Activated CD8-positive, alpha-beta T cell treated with anti-CD3 and anti-CD28 coated beads for 36 hours (primary cell): Measurements from ENCODE around the gene CLCNKA. TPM values are rescaled to one million over a fixed set of nuclear protein-coding genes. Genes with fewer than 3 reads are reported as not detected.
A peak's percentile ranks its signal among the peaks of the same experiment; 100 is the strongest.
"Not testable (repeated sequence)": the region's sequence is repeated elsewhere in the genome, so short reads cannot be mapped to it uniquely, and the experiment has no call there.

Experiments used
- ATAC-seq: fragments of 200-7000 bp; cut with Tn5 transposase; one replicate; pipeline ENCODE4 v1.10.0; 2021; ENCODE audit warnings: mild to moderate bottlenecking, moderate library complexity
- CTCF ChIA-PET: fragments of 350-600 bp; sonication (Branson Sonifier 250); formaldehyde crosslinking; loops from one replicate; lab custom pipeline; 2021; ENCODE audit warnings: antibody characterized with exemption; lab: Charles Lee
- POLR2A ChIA-PET: fragments of 350-600 bp; sonication (Branson Sonifier 250); formaldehyde crosslinking; loops from one replicate; lab custom pipeline; 2021; ENCODE audit warnings: antibody characterized with exemption; lab: Charles Lee
- DNase-seq: peaks from one replicate; pipeline ENCODE4 v3.0.0-alpha.2; 2020
- H3K27ac Mint-ChIP-seq: one replicate; pipeline ENCODE4 v1.8.0; 2021; ENCODE audit warnings: mild to moderate bottlenecking, mixed read lengths
- H3K27me3 Mint-ChIP-seq: one replicate; pipeline ENCODE4 v1.8.0; 2021; ENCODE audit warnings: mixed read lengths
- H3K36me3 Mint-ChIP-seq: one replicate; pipeline ENCODE4 v1.8.0; 2021; ENCODE audit warnings: low read depth, mixed read lengths
- H3K4me1 Mint-ChIP-seq: one replicate; pipeline ENCODE4 v1.8.0; 2021; ENCODE audit warnings: low read depth, mixed read lengths
- H3K4me3 Mint-ChIP-seq: one replicate; pipeline ENCODE4 v1.8.0; 2021; ENCODE audit warnings: mild to moderate bottlenecking, moderate library complexity, mixed read lengths
- H3K9me3 Mint-ChIP-seq: one replicate; pipeline ENCODE4 v1.8.0; 2021; ENCODE audit warnings: mixed read lengths
- intact Hi-C: fragments of 100-400 bp; cut with micrococcal nuclease; formaldehyde crosslinking; loops from one replicate; pipeline ENCODE4 v1.10.0; 2022
- total RNA-seq, 2 experiments: library from RNA; stranded (reverse); gene quantifications; one replicate each; pipeline ENCODE4 v1.2.3, GENCODE V29; 2021
- TF ChIP-seq, protein P1 (sequence below): fragments of 200-600 bp; IDR thresholded peaks from one replicate; pipeline ENCODE4 v1.8.0; 2022; ENCODE audit warnings: antibody characterized with exemption, mild to moderate bottlenecking

CLCNKA gene
- total RNA-seq, 2 experiments from 2014 or later = not detected

DNA sequence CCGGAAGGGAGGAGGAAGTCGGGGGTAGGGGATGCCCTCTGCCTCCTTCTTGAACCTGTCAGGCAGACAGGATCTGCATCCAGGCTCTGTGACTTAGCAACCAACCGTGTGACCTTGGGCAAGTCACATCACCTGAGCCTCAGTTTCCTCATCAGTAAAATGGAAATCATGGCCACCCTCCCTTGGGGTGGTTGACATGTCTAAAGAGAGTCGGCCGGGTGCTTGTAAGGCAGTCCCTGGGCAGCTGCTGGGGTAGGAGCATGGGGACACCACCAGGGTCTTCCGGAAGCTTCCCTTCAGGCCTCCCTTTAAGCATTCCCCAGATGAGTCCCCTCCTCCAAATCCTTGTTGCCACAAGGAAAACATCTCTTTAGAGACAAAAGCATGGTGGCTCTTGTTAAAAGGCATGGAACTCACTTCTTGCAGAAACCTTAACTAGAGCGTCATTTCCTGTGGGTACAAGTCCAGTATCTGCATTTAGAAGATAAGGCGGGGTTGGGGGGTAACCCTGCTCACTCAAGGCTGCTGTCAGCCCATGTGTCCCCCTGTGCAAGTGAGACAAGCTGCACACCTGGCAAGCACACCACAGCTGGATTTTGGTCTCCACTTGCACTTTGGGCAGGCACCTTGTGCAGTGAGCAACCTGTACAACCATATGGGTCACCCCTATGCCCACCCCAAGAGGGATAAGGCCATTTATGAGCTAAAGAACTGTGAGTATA lies 32.1 kb downstream of the CLCNKA start:
- intact Hi-C loops = loop anchor here (10.0 kb wide), 1 partner anchor 249 kb away; the partner anchor contains the start of gene UQCRHL
- no peaks in the 10 kb centered on the region for H3K9me3 Mint-ChIP-seq
- ATAC-seq (no peak), DNase-seq (no peak)
- TF ChIP-seq, protein P1, sequence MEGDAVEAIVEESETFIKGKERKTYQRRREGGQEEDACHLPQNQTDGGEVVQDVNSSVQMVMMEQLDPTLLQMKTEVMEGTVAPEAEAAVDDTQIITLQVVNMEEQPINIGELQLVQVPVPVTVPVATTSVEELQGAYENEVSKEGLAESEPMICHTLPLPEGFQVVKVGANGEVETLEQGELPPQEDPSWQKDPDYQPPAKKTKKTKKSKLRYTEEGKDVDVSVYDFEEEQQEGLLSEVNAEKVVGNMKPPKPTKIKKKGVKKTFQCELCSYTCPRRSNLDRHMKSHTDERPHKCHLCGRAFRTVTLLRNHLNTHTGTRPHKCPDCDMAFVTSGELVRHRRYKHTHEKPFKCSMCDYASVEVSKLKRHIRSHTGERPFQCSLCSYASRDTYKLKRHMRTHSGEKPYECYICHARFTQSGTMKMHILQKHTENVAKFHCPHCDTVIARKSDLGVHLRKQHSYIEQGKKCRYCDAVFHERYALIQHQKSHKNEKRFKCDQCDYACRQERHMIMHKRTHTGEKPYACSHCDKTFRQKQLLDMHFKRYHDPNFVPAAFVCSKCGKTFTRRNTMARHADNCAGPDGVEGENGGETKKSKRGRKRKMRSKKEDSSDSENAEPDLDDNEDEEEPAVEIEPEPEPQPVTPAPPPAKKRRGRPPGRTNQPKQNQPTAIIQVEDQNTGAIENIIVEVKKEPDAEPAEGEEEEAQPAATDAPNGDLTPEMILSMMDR = no peak
- no peak overlapping the region for H3K4me3 Mint-ChIP-seq
- ChIA-PET POLR2A (no interaction called here), CTCF (interaction anchor here (1.3 to 4.5 kb wide), 4 partner anchors 44 to 262 kb away, joined by 3 to 29 read pairs (median 9); no protein-coding TSS in a partner anchor)
- peaks cover 2% of the 10 kb centered on the region for H3K4me1 Mint-ChIP-seq
- peaks cover 9% of the 10 kb centered on the region for H3K27me3 Mint-ChIP-seq
- H3K36me3 Mint-ChIP-seq = no peaks in the 10 kb centered on the region
- H3K27ac Mint-ChIP-seq = no peak overlapping the region

DNA sequence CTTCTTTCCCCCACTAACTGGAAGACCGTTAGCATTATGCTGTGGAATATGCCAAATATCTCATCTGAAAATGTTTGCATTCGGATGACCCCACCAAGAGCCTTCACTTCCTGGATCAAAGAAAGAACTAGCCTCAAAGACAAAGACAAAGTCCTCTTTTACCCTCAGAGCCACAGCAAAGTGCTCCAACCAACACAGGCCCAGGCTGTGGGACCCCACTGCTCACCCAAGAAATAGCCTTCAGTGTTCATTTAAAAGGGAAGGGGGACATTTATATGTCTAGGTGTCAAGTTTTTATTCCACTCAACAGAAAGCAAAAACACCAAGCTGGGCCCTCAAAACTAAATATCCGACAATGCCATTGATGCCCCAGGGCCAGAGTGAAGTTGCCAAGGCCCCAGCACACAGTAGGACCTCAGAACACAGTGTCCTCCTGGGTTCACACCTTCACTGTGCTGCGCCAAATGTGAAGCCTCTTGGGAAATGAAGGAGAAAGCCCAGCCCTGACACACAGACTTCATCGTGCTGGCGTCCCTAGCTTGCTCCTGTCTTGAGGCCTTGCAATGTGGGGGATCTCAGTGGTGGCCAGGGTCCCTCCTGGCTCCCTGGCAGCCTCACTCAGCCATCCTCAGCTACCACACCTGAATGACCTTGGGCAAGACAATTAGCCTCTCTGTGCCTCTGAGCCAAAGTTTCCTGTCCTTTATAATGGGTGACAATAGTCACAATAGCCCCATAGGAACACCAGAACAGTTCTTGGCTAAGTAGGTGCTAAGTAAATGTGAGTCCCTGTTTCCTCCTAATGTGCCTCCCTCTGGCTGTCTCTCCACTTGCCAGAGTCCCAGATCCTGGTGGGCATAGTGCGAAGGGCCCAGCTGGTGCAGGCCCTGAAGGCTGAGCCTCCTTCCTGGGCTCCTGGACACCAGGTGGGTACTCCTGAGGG lies 33.0 kb downstream of the CLCNKA start:
- POLR2A ChIA-PET = no interaction called here
- CTCF ChIA-PET = interaction anchor here (0.5 to 4.5 kb wide), 13 partner anchors 8 to 266 kb away, joined by 3 to 29 read pairs (median 4); partner anchors contain the start of gene FAM131C
- Mint-ChIP-seq H3K9me3 (no peaks in the 10 kb centered on the region), H3K27ac (no peak overlapping the region), H3K4me3 (no peak overlapping the region), H3K27me3 (peaks cover 4% of the 10 kb centered on the region), H3K36me3 (no peaks in the 10 kb centered on the region), H3K4me1 (peaks cover 2% of the 10 kb centered on the region)
- intact Hi-C loops = loop anchor here (5.0 to 10.0 kb wide), 2 partner anchors 48 to 250 kb away; partner anchors contain the start of gene UQCRHL
- DNase-seq (no peak), ATAC-seq (no peak)
- TF ChIP-seq, protein P1 = no peak

DNA sequence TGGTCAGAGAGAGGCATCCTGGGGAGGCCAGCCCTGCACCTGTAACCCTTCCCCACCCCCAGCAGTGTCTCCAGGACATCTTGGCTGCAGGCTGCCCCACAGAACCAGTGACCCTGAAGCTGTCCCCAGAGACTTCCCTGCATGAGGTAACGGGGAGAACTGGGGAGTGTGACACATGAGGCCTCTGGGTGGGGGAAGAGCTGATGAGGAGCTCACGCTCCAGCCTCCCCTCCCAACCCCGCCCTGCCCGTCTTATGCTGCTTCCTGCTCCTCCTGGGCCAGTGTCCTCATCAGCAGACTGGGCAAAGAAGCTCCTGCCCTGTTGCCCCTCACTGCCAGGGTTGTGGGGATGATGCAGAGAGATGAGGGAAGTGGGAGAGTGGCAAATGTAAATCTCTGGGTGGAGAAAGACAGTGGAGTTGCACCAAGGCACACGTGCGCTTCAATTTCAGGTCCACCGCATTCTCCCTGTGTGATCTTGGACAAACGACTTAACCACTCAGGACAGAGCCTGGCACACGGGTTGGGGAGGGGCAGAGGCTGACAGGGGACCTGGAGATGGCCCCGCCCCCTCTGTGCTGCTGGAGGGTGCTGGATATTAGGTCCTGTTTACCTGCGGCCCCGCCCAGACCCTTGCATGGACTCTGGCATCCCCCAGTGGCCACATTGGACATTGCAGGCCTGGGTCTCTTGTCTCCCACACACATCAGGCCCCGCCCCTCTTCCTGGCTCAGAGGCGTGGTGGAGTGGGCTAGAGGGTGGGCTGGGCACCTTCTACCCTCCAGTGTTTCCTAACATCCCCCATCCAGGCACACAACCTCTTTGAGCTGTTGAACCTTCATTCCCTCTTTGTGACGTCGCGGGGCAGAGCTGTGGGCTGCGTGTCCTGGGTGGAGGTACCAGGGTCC lies 34.0 kb downstream of the CLCNKA start:
- DNase-seq (peak; percentile 96), ATAC-seq (peak; percentile 100)
- Mint-ChIP-seq H3K4me1 (peaks cover 2% of the 10 kb centered on the region), H3K9me3 (no peaks in the 10 kb centered on the region), H3K27ac (no peak overlapping the region), H3K36me3 (no peaks in the 10 kb centered on the region), H3K27me3 (no peaks in the 10 kb centered on the region), H3K4me3 (no peak overlapping the region)
- ChIA-PET POLR2A (no interaction called here), CTCF (interaction anchor here (0.5 to 4.5 kb wide), 13 partner anchors 9 to 267 kb away, joined by 3 to 29 read pairs (median 4); partner anchors contain the start of gene FAM131C)
- TF ChIP-seq, protein P1 = peak; percentile 95
- intact Hi-C loops = loop anchor here (5.0 to 10.0 kb wide), 2 partner anchors 49 to 251 kb away; partner anchors contain the start of gene UQCRHL

DNA sequence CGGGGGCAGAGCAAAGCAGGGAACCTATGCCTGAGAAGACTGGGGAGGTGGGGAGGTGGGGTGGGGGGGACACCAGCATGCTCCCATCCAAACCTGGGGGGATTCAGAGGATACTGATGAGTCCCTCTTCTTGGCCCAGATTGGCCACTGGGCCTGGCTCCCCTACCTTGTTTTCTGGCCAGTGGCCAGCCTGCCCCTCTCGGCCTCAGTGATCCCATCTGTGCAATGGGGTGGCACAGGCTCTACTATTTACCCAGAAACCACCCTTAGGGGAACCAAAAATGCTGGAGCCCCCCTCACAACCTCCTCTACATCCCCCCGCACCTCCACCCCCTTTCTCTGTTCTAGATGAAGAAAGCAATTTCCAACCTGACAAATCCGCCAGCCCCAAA lies 34.7 kb downstream of the CLCNKA start:
- ATAC-seq, H3K9me3 Mint-ChIP-seq, H3K36me3 Mint-ChIP-seq, H3K4me3 Mint-ChIP-seq, H3K4me1 Mint-ChIP-seq, DNase-seq, H3K27me3 Mint-ChIP-seq, H3K27ac Mint-ChIP-seq, POLR2A ChIA-PET: not testable (repeated sequence)
- intact Hi-C loops = loop anchor here (5.0 to 10.0 kb wide), 2 partner anchors 49 to 252 kb away; partner anchors contain the start of gene UQCRHL
- CTCF ChIA-PET = interaction anchor here (0.8 to 4.5 kb wide), 5 partner anchors 17 to 265 kb away, joined by 3 to 29 read pairs (median 5); partner anchors contain the start of gene FAM131C

DNA sequence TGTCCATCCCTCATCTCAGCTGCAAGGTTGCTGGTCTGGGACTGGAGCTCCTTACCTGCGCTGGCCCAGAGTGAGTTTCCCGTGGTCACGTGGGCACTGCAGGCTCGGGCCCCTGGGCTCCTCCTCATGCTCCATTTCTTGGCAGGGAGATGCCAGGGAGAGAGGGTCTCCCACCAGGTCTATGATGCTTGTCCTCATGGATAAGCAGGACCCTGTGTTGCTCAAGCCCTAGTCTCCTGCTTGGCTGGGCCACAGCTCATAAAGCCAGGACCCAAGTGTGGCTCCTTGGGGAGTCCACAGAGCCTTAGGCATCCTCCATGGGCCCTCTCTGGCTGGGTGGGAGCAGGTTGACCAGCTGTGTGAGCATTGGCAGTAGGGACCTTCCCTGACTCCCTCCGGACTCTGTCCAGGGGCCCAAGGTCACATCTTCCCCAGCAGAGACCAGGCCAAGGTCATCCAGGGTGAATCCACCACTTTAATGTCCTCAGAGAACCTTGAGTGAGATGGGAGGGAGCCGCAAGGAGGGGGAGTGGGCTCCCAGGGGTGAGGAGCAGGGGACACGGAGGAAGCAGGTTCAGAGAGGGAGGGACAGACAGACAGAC lies 35.6 kb downstream of the CLCNKA start:
- H3K27ac Mint-ChIP-seq = peak overlapping the region; percentile 1
- CTCF ChIA-PET = not testable (repeated sequence)

DNA sequence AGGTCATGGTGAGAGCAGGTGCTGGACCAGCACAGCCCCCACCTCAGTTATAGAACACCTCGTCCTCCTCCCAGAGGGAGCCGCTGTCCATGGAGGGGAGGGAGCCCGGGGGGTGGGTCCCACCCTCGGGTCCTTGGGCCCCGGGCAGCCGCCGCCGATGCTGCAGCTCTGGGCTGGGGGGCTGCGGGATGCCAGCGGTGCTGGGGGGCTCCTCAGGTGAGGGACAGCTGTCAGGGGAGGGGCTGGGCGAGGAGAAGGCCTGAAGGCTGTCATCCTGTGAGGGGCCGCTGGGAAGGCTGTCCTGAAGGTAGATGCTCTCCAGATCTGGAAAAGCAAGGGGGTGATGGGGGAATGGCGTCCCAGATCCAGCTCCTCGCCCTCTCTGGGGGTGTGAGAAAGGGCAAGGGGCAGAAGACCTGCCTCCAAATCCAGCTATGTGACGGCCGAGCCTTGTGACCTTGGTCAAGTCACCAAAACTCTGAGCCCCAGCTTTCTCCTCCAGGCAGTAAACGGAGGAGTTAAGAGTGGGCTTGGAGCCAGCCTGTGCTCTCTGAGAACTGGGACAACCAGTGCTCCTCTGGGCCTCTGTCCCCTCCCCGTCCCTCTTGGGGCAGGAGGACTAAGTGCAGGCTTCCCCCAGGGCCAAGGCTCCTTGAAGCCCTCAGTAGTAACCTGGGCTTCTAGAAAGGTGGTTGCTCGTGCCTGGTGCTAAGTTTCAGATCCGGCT lies 36.7 kb downstream of the CLCNKA start:
- H3K9me3 Mint-ChIP-seq, H3K4me3 Mint-ChIP-seq, CTCF ChIA-PET, H3K27ac Mint-ChIP-seq, H3K36me3 Mint-ChIP-seq, H3K4me1 Mint-ChIP-seq, POLR2A ChIA-PET, DNase-seq, H3K27me3 Mint-ChIP-seq, ATAC-seq: not testable (repeated sequence)
- intact Hi-C loops = loop anchor here (5.0 to 10.0 kb wide), 2 partner anchors 51 to 254 kb away; partner anchors contain the start of gene UQCRHL

More for the DNA sequence above, 35.6 kb downstream of the CLCNKA start:
- H3K36me3 Mint-ChIP-seq, H3K4me1 Mint-ChIP-seq, H3K4me3 Mint-ChIP-seq, H3K9me3 Mint-ChIP-seq, ATAC-seq, POLR2A ChIA-PET, DNase-seq, H3K27me3 Mint-ChIP-seq: not testable (repeated sequence)
- intact Hi-C loops = loop anchor here (5.0 to 10.0 kb wide), 2 partner anchors 50 to 253 kb away; partner anchors contain the start of gene UQCRHL
